Daoy (cell line): ENCODE results near the gene ADORA1. TPM values are rescaled to one million over a fixed set of nuclear protein-coding genes. Genes with fewer than 3 reads are reported as not detected.

Experiments
- DNase-seq: peaks from one replicate; pipeline ENCODE4 v3.0.0-alpha.2; 2015; ENCODE audit warnings: low read depth
- total RNA-seq: library from RNA; depleted of rRNA; stranded (reverse); fragments of >200 nt; shearing (Covaris generic); gene quantifications from 2 replicates; pipeline ENCODE4 v1.2.3, GENCODE V29; 2014

Gene ADORA1
- total RNA-seq, 1 experiment from 2014 or later, result 2.7 TPM

- DNase-seq, result no peak
Measured at GRCh38 chr1:203121186-203122015, 6.1 kb upstream of the ADORA1 start.

GRCh38 chr1:203122159-203122558, 5.4 kb upstream of the ADORA1 start:
- DNase-seq, result no peak

- no peak for DNase-seq
Measured at GRCh38 chr1:203124011-203124410, 3.5 kb upstream of the ADORA1 start.

GRCh38 chr1:203124546-203125317, 2.8 kb upstream of the ADORA1 start:
- DNase-seq, result peak; percentile 59

GRCh38 chr1:203126151-203126865, 1.2 kb upstream of the ADORA1 start:
- no peak for DNase-seq

GRCh38 chr1:203126866-203127665, 460 bp upstream of the ADORA1 start:
- no peak for DNase-seq

- DNase-seq, result no peak
Measured at GRCh38 chr1:203128431-203128715, 847 bp downstream of the ADORA1 start.

- DNase-seq, result no peak
Measured at GRCh38 chr1:203128716-203129500, 1.4 kb downstream of the ADORA1 start.

- no peak for DNase-seq
Measured at GRCh38 chr1:203129501-203130231, 2.1 kb downstream of the ADORA1 start.

- no peak for DNase-seq
Measured at GRCh38 chr1:203130358-203130985, 2.9 kb downstream of the ADORA1 start.

- DNase-seq, result no peak
Measured at GRCh38 chr1:203131548-203132200, 4.1 kb downstream of the ADORA1 start.

- DNase-seq, result no peak
Measured at GRCh38 chr1:203133970-203134725, 6.6 kb downstream of the ADORA1 start.

- DNase-seq, result peak; percentile 69
Measured at GRCh38 chr1:203135636-203136305, 8.2 kb downstream of the ADORA1 start.

GRCh38 chr1:203136409-203137042, 9.0 kb downstream of the ADORA1 start:
- DNase-seq, result no peak

GRCh38 chr1:203137324-203137723, 9.8 kb downstream of the ADORA1 start:
- no peak for DNase-seq

- no peak for DNase-seq
Measured at GRCh38 chr1:203138066-203138465, 10.5 kb downstream of the ADORA1 start.

GRCh38 chr1:203139976-203140475, 12.5 kb downstream of the ADORA1 start:
- no peak for DNase-seq
